Breast epithelium (tissue), 3 donors: ENCODE measurements around the gene ABCA8.

ENCODE experiments used
- CTCF ChIP-seq, 3 donors: fragments of 450-650 bp; IDR thresholded peaks; one replicate each; pipeline ENCODE4 v1.5.1; 2016 to 2017; ENCODE audit warnings: antibody characterized with exemption in 3 of 3, mild to moderate bottlenecking in 3 of 3, moderate library complexity in 3 of 3
- POLR2A ChIP-seq: fragments of 450-650 bp; IDR thresholded peaks from one replicate; pipeline ENCODE4 v1.6.1; 2016; ENCODE audit warnings: antibody characterized with exemption, mild to moderate bottlenecking, moderate library complexity

- TF ChIP-seq CTCF (IDR thresholded peaks at IDR 0.05), result no peak
- TF ChIP-seq POLR2A, result no peak
Measured at GRCh38 chr17:68897557-68897956, 57.6 kb downstream of the ABCA8 start.
